A673 (cell line): ENCODE results near the gene MAML2.

Source experiments
- CTCF ChIP-seq: fragments of 300-800, 200-600 bp; sonication (generic); conservative IDR thresholded peaks from 2 replicates; pipeline ENCODE4 v1.5.1; 2017; ENCODE audit warnings: low read depth, mild to moderate bottlenecking, antibody characterized with exemption, low read length, moderate library complexity, mixed read lengths
- EZH2 ChIP-seq: fragments of 200-600 bp; sonication (generic); IDR thresholded peaks from 2 replicates; pipeline ENCODE4 v1.6.1; 2017; ENCODE audit warnings: borderline replicate concordance, low read depth, mild to moderate bottlenecking, mixed read lengths, antibody characterized with exemption, low read length; ENCODE audit not compliant: poor library complexity, severe bottlenecking

GRCh38 chr11:96254087-96254486, 88.9 kb downstream of the MAML2 start:
- TF ChIP-seq EZH2: no peak
- TF ChIP-seq CTCF: no peak
